ENCODE results near the gene CAMK2D. TPM values are rescaled to one million over a fixed set of nuclear protein-coding genes. Genes with fewer than 3 reads are reported as not detected.

CAMK2D gene
- total RNA-seq, 1 donor from 2014 or later, result 46.1 TPM

- intact Hi-C loops (cut with DNase I), result no loop called here
- TF ChIP-seq CTCF (IDR thresholded peaks at IDR 0.05), result no peak
- DNase-seq, result no peak
- no peaks in the 10 kb centered on the region for H3K9me3 ChIP-seq
- no peaks in the 10 kb centered on the region for H3K27me3 ChIP-seq
- no peak for ATAC-seq
- no peaks in the 10 kb centered on the region for H3K4me1 ChIP-seq
- H3K4me3 ChIP-seq, result no peak overlapping the region
- H3K36me3 ChIP-seq, result no peaks in the 10 kb centered on the region
- H3K27ac ChIP-seq, result no peak overlapping the region
These were observed 13.6 kb downstream of the CAMK2D start for GRCh38 chr4:113747949-113748348.

GRCh38 chr4:113745711-113746110 is 15.8 kb downstream of the CAMK2D start:
- no peak overlapping the region for H3K27ac ChIP-seq
- ATAC-seq (no peak), DNase-seq (no peak)
- no peaks in the 10 kb centered on the region for H3K36me3 ChIP-seq
- no peak for TF ChIP-seq CTCF (IDR thresholded peaks at IDR 0.05)
- no peak overlapping the region for H3K4me3 ChIP-seq
- H3K27me3 ChIP-seq, result no peaks in the 10 kb centered on the region
- intact Hi-C loops (cut with DNase I), result no loop called here
- no peaks in the 10 kb centered on the region for H3K4me1 ChIP-seq
- no peaks in the 10 kb centered on the region for H3K9me3 ChIP-seq

- Histone ChIP-seq H3K27me3 (no peaks in the 10 kb centered on the region), H3K4me1 (no peaks in the 10 kb centered on the region), H3K27ac (no peak overlapping the region), H3K36me3 (no peaks in the 10 kb centered on the region), H3K4me3 (no peak overlapping the region), H3K9me3 (no peaks in the 10 kb centered on the region)
- no peak for TF ChIP-seq CTCF (IDR thresholded peaks at IDR 0.05)
- ATAC-seq (no peak), DNase-seq (no peak)
- intact Hi-C loops (cut with DNase I), result no loop called here
These were observed 16.8 kb downstream of the CAMK2D start for GRCh38 chr4:113744667-113745240.

- DNase-seq (no peak), ATAC-seq (no peak)
- intact Hi-C loops (cut with DNase I), result no loop called here
- Histone ChIP-seq H3K27me3 (no peaks in the 10 kb centered on the region), H3K36me3 (no peaks in the 10 kb centered on the region), H3K4me1 (no peaks in the 10 kb centered on the region), H3K4me3 (no peak overlapping the region), H3K27ac (no peak overlapping the region), H3K9me3 (no peaks in the 10 kb centered on the region)
- no peak for TF ChIP-seq CTCF (IDR thresholded peaks at IDR 0.05)
These were observed 17.8 kb downstream of the CAMK2D start for GRCh38 chr4:113743690-113744089.

GRCh38 chr4:113742643-113743042 is 18.9 kb downstream of the CAMK2D start:
- Histone ChIP-seq H3K27ac (no peak overlapping the region), H3K4me1 (no peaks in the 10 kb centered on the region), H3K4me3 (no peak overlapping the region), H3K36me3 (no peaks in the 10 kb centered on the region), H3K27me3 (no peaks in the 10 kb centered on the region), H3K9me3 (no peaks in the 10 kb centered on the region)
- intact Hi-C loops (cut with DNase I), result no loop called here
- DNase-seq, result no peak
- ATAC-seq, result no peak
- TF ChIP-seq CTCF (IDR thresholded peaks at IDR 0.05), result no peak

- intact Hi-C loops (cut with DNase I), result no loop called here
These were observed 19.6 kb downstream of the CAMK2D start for GRCh38 chr4:113741956-113742355.

More at GRCh38 chr4:113741956-113742355, 19.6 kb downstream of the CAMK2D start:
- Histone ChIP-seq H3K4me3 (no peak overlapping the region), H3K27ac (no peak overlapping the region), H3K36me3 (no peaks in the 10 kb centered on the region), H3K27me3 (no peaks in the 10 kb centered on the region), H3K9me3 (no peaks in the 10 kb centered on the region), H3K4me1 (no peaks in the 10 kb centered on the region)
- TF ChIP-seq CTCF (IDR thresholded peaks at IDR 0.05), result no peak
- no peak for ATAC-seq
- no peak for DNase-seq
